IMR-90 (cell line): Measurements from ENCODE around the gene MRPS22. TPM values are rescaled to one million over a fixed set of nuclear protein-coding genes. Genes with fewer than 3 reads are reported as not detected.

Source experiments
- ATAC-seq: fragments of 200-7000 bp; cut with Tn5 transposase; 2 replicates; pipeline ENCODE4 v1.9.1; 2020; ENCODE audit warnings: low read depth, mild to moderate bottlenecking, moderate library complexity
- BruUV-seq: library from RNA; stranded (reverse); fragments of 400-500 nt; replicated peaks from 2 replicates; lab custom pipeline; 2021; lab: Mats Ljungman, UMichigan
- CTCF ChIA-PET: fragments of 300-600 bp; formaldehyde crosslinking; extraction: SDS; loops from one replicate; lab custom pipeline; 2021; ENCODE audit warnings: antibody characterized with exemption; lab: Yijun Ruan, JAX
- POLR2A ChIA-PET: fragments of 300-600 bp; sonication (Branson Sonifier 250); formaldehyde crosslinking; loops from one replicate; lab custom pipeline; 2022; ENCODE audit warnings: antibody characterized with exemption; ENCODE audit not compliant: unreplicated experiment; lab: Charles Lee
- DNase-seq: peaks from one replicate; pipeline ENCODE4 v3.0.0; 2013
- H2AFZ ChIP-seq: replicated peaks from 2 replicates; pipeline ENCODE3; 2013; ENCODE audit warnings: low read length, mild to moderate bottlenecking; ENCODE audit not compliant: poor library complexity
- H2AK5ac ChIP-seq: 2 replicates; pipeline ENCODE4 v1.6.1; 2013; ENCODE audit warnings: low read depth, low read length, inconsistent platforms
- H2AK9ac ChIP-seq: replicated peaks from 2 replicates; pipeline ENCODE3; 2013; ENCODE audit warnings: mild to moderate bottlenecking, low read depth, low read length, moderate library complexity; ENCODE audit not compliant: poor library complexity
- H2BK120ac ChIP-seq: 2 replicates; pipeline ENCODE4 v1.6.1; 2013; ENCODE audit warnings: low read depth, low read length, inconsistent platforms
- H2BK15ac ChIP-seq: 3 replicates; pipeline ENCODE4 v1.6.1; 2013; ENCODE audit warnings: low read depth, low read length, inconsistent platforms
- H2BK20ac ChIP-seq: 2 replicates; pipeline ENCODE4 v1.6.1; 2013; ENCODE audit warnings: low read depth, mild to moderate bottlenecking, inconsistent platforms, low read length, moderate library complexity
- H2BK5ac ChIP-seq: 2 replicates; pipeline ENCODE4 v1.6.1; 2013; ENCODE audit warnings: mild to moderate bottlenecking, low read depth, low read length, inconsistent platforms; ENCODE audit not compliant: poor library complexity, severe bottlenecking
- H3K14ac ChIP-seq: replicated peaks from 2 replicates; pipeline ENCODE4 v1.6.1; 2013; ENCODE audit warnings: low read depth, low read length, inconsistent platforms
- H3K18ac ChIP-seq: 2 replicates; pipeline ENCODE4 v1.6.1; 2013; ENCODE audit warnings: low read depth, low read length, control low read depth
- H3K23ac ChIP-seq: 2 replicates; pipeline ENCODE4 v1.6.1; 2013; ENCODE audit warnings: low read depth, low read length, inconsistent platforms
- H3K27ac ChIP-seq: 2 replicates; pipeline ENCODE4 v1.5.1; 2013; ENCODE audit warnings: mild to moderate bottlenecking, control low read depth, low read length; ENCODE audit not compliant: insufficient read depth
- H3K27me3 ChIP-seq: 2 replicates; pipeline ENCODE4 v1.6.1; 2013; ENCODE audit warnings: low read length; ENCODE audit not compliant: control insufficient read depth, insufficient read depth
- H3K36me3 ChIP-seq: 2 replicates; pipeline ENCODE4 v1.6.1; 2013; ENCODE audit warnings: low read length, mixed read lengths; ENCODE audit not compliant: control insufficient read depth, insufficient read depth
- H3K4ac ChIP-seq: 2 replicates; pipeline ENCODE4 v1.6.1; 2013; ENCODE audit warnings: low read depth, low read length, inconsistent platforms
- H3K4me1 ChIP-seq: 2 replicates; pipeline ENCODE4 v1.6.1; 2013; ENCODE audit warnings: low read length, mixed read lengths; ENCODE audit not compliant: control insufficient read depth, insufficient read depth
- H3K4me2 ChIP-seq: 2 replicates; pipeline ENCODE4 v1.6.1; 2013; ENCODE audit warnings: low read depth, mild to moderate bottlenecking, control low read depth, low read length, moderate library complexity
- H3K4me3 ChIP-seq: 2 replicates; pipeline ENCODE4 v1.5.1; 2013; ENCODE audit warnings: low read depth, mild to moderate bottlenecking, control low read depth, low read length, moderate library complexity; ENCODE audit not compliant: insufficient read depth
- H3K56ac ChIP-seq: 2 replicates; pipeline ENCODE4 v1.6.1; 2013; ENCODE audit warnings: low read length, inconsistent platforms; ENCODE audit not compliant: insufficient read depth; ENCODE audit errors: extremely low read depth
- H3K79me1 ChIP-seq, 2 experiments: 2 replicates each; pipeline ENCODE4 v1.6.1; 2013; ENCODE audit warnings: low read length in 2 of 2, inconsistent platforms in 1 of 2, low read depth in 1 of 2
- H3K9ac ChIP-seq: 2 replicates; pipeline ENCODE4 v1.6.1; 2013; ENCODE audit warnings: low read depth, low read length, control low read depth
- H3K9me1 ChIP-seq: 2 replicates; pipeline ENCODE4 v1.6.1; 2013; ENCODE audit warnings: low read length, inconsistent platforms; ENCODE audit not compliant: insufficient read depth
- H3K9me3 ChIP-seq: 2 replicates; pipeline ENCODE4 v1.6.1; 2013; ENCODE audit warnings: low read length; ENCODE audit not compliant: control insufficient read depth, insufficient read depth
- H4K20me1 ChIP-seq: 2 replicates; pipeline ENCODE4 v1.6.1; 2013; ENCODE audit warnings: low read length, inconsistent platforms; ENCODE audit not compliant: insufficient read depth
- H4K5ac ChIP-seq: 2 replicates; pipeline ENCODE4 v1.6.1; 2013; ENCODE audit warnings: mild to moderate bottlenecking, low read depth, low read length, control low read depth
- H4K8ac ChIP-seq, 2 experiments: 2 replicates each; pipeline ENCODE4 v1.6.1; 2013; ENCODE audit warnings: low read depth in 2 of 2, low read length in 2 of 2, control low read depth in 1 of 2, inconsistent platforms in 1 of 2
- H4K91ac ChIP-seq: 2 replicates; pipeline ENCODE4 v1.6.1; 2013; ENCODE audit warnings: low read depth, low read length, inconsistent platforms; ENCODE audit not compliant: insufficient read depth
- BHLHE40 ChIP-seq: fragments of 150-350 bp; IDR thresholded peaks from 2 replicates; pipeline ENCODE4 v1.6.1; 2016; ENCODE audit warnings: mild to moderate bottlenecking, low read depth, low read length
- CHD1 ChIP-seq: IDR thresholded peaks from 2 replicates; pipeline ENCODE4 v1.6.1; 2012; ENCODE audit warnings: low read depth, low read length, improper control_type of control experiment
- CTCF ChIP-seq: conservative IDR thresholded peaks from 2 replicates; pipeline ENCODE4 v1.5.1; 2012; ENCODE audit warnings: mild to moderate bottlenecking, low read depth, low read length, improper control_type of control experiment
- ELK1 ChIP-seq: fragments of 150-350 bp; IDR thresholded peaks from 2 replicates; pipeline ENCODE4 v1.6.1; 2016; ENCODE audit warnings: low read depth, mild to moderate bottlenecking, low read length, moderate library complexity, borderline replicate concordance
- FOS ChIP-seq: fragments of 150-350 bp; IDR thresholded peaks from 2 replicates; pipeline ENCODE4 v1.6.1; 2016; ENCODE audit warnings: low read depth, low read length
- MAFK ChIP-seq: IDR thresholded peaks from 2 replicates; pipeline ENCODE4 v1.6.1; 2012; ENCODE audit warnings: low read depth, low read length, improper control_type of control experiment
- MAZ ChIP-seq: IDR thresholded peaks from 2 replicates; pipeline ENCODE4 v1.6.1; 2012; ENCODE audit warnings: low read depth, mild to moderate bottlenecking, low read length, improper control_type of control experiment, moderate library complexity, borderline replicate concordance
- MXI1 ChIP-seq: IDR thresholded peaks from 2 replicates; pipeline ENCODE4 v1.6.1; 2012; ENCODE audit warnings: low read depth, mild to moderate bottlenecking, low read length, moderate library complexity, borderline replicate concordance
- NFE2L2 ChIP-seq: fragments of 150-350 bp; IDR thresholded peaks from 2 replicates; pipeline ENCODE4 v1.6.1; 2016; ENCODE audit warnings: low read depth, mild to moderate bottlenecking, low read length
- POLR2A ChIP-seq: IDR thresholded peaks from 2 replicates; pipeline ENCODE4 v1.6.1; 2012; ENCODE audit warnings: mild to moderate bottlenecking, low read depth, low read length
- RCOR1 ChIP-seq: IDR thresholded peaks from 2 replicates; pipeline ENCODE4 v1.6.1; 2012; ENCODE audit warnings: mild to moderate bottlenecking, low read length, improper control_type of control experiment; ENCODE audit not compliant: insufficient replicate concordance
- RFX5 ChIP-seq: IDR thresholded peaks from 2 replicates; pipeline ENCODE4 v1.8.0; 2012; ENCODE audit warnings: low read depth, mild to moderate bottlenecking, low read length, moderate library complexity
- SMC3 ChIP-seq: fragments of 150-350 bp; IDR thresholded peaks from 2 replicates; pipeline ENCODE4 v1.6.1; 2016; ENCODE audit warnings: low read depth, mild to moderate bottlenecking, antibody characterized with exemption, low read length, moderate library complexity
- WGBS, 2 experiments: methylation state at CpG; one replicate each; pipeline versions ENCODE4 v1.1.5 to v1.1.7; 2013; ENCODE audit warnings: missing lambda C conversion rate in 2 of 2; ENCODE audit not compliant: insufficient read length in 1 of 2; ENCODE audit errors: extremely low coverage in 2 of 2; 5-methylcytosine and 5-hydroxymethylcytosine counted together
- dilution Hi-C: fragments of 300-500 bp; cut with HindIII; formaldehyde crosslinking; loops from one replicate; pipeline ENCODE4 v1.14.3; 2018; ENCODE audit warnings: low sequenced_read_pairs; ENCODE audit not compliant: unreplicated experiment
- in situ Hi-C: fragments of 300-500 bp; cut with MboI; formaldehyde crosslinking; loops from 3 replicates; pipeline ENCODE4 v1.14.3; 2019; ENCODE audit warnings: low sequenced_read_pairs, inconsistent platforms, mixed read lengths
- intact Hi-C: fragments of 100-400 bp; cut with micrococcal nuclease; formaldehyde crosslinking; loops from 2 replicates; pipeline ENCODE4 v1.10.0; 2022
- polyA plus RNA-seq, 3 experiments: library from polyadenylated mRNA; depleted of rRNA; stranded (reverse); fragments of >200 nt; gene quantifications; 2 replicates each; pipeline ENCODE4 v1.2.3, GENCODE V29; 2012; ENCODE audit warnings: low replicate concordance in 1 of 3
- total RNA-seq: library from RNA; depleted of rRNA; stranded (reverse); fragments of >200 nt; gene quantifications from 2 replicates; pipeline ENCODE4 v1.2.3, GENCODE V29; 2012

The MRPS22 gene
- total and polyA plus RNA-seq, 2 of the 4 experiments (the other 2 are of a cell fraction) = 54.5 to 72.4 TPM

GRCh38 chr3:139355891-139356290 is 12.1 kb downstream of the MRPS22 start:
- H2BK5ac ChIP-seq = no peak overlapping the region
- CTCF ChIA-PET = no interaction called here
- H3K4me3 ChIP-seq = no peak overlapping the region
- no peak overlapping the region for H2AK9ac ChIP-seq
- no peaks in the 10 kb centered on the region for H4K20me1 ChIP-seq
- no peak overlapping the region for H3K4me2 ChIP-seq
- H2BK15ac ChIP-seq = no peak overlapping the region
- H2AFZ ChIP-seq = no peak overlapping the region
- H4K8ac ChIP-seq = 0 out of 4 replicates have a peak overlapping the region, but pooled peaks of 1 of the 2 experiments have one; percentile 34
- dilution Hi-C loops = no loop called here
- no peaks in the 10 kb centered on the region for H3K27me3 ChIP-seq
- H3K23ac ChIP-seq = no peak overlapping the region
- H3K4me1 ChIP-seq = peaks cover 2% of the 10 kb centered on the region; the same call in 1 of the 2 replicates
- no peak overlapping the region for H4K91ac ChIP-seq
- intact Hi-C loops = no loop called here
- BruUV-seq = no TSS peak
- POLR2A ChIA-PET = no interaction called here
- no peak for DNase-seq
- peaks cover 44% of the 10 kb centered on the region for H3K36me3 ChIP-seq
- no peak overlapping the region for H3K9ac ChIP-seq
- H3K18ac ChIP-seq = no peak overlapping the region
- no peak overlapping the region for H2BK120ac ChIP-seq
- no peak overlapping the region for H2AK5ac ChIP-seq
- H2BK20ac ChIP-seq = no peak overlapping the region
- TF ChIP-seq RFX5 = no peak
- no peak for TF ChIP-seq CTCF
- TF ChIP-seq ELK1 = no peak
- TF ChIP-seq POLR2A = no peak
- no peak for TF ChIP-seq FOS
- no peak for TF ChIP-seq SMC3
- TF ChIP-seq MAZ = no peak
- TF ChIP-seq MAFK = no peak
- TF ChIP-seq CHD1 = no peak
- no peak for TF ChIP-seq MXI1
- TF ChIP-seq NFE2L2 = no peak
- no peak for TF ChIP-seq RCOR1
- TF ChIP-seq BHLHE40 = no peak
- no peak overlapping the region for H3K27ac ChIP-seq
- no peak overlapping the region for H3K4ac ChIP-seq
- H3K56ac ChIP-seq = no peak overlapping the region
- peaks cover 4 to 10% of the 10 kb centered on the region in 2 experiments; a peak in 3 of 4 replicates for H3K79me1 ChIP-seq
- in situ Hi-C loops = no loop called here
- no peak overlapping the region for H3K14ac ChIP-seq
- no peaks in the 10 kb centered on the region for H3K9me1 ChIP-seq
- 67% methylated on average over 1 of the region's 1 CpG; no CpG with 5 or more reads in 1 of the 2 experiments for WGBS, 2 experiments
- ATAC-seq = no peak
- no peak overlapping the region for H4K5ac ChIP-seq
- no peaks in the 10 kb centered on the region for H3K9me3 ChIP-seq
